Dendritic cell treated with granulocyte-macrophage colony-stimulating factor and Interleukin-4, amounts not matched to agents 40 ng/mL and 50 ng/mL, for 4 days (primary cell): ENCODE data around the gene MFNG.

ENCODE experiments used
- H3K27ac Mint-ChIP-seq: one replicate; pipeline ENCODE4 v1.8.0; 2022; ENCODE audit warnings: mild to moderate bottlenecking, mixed read lengths
- H3K27me3 Mint-ChIP-seq: one replicate; pipeline ENCODE4 v1.8.0; 2022; ENCODE audit warnings: mild to moderate bottlenecking, mixed read lengths
- H3K36me3 Mint-ChIP-seq: one replicate; pipeline ENCODE4 v1.8.0; 2022; ENCODE audit warnings: low read depth, mixed read lengths
- H3K4me1 Mint-ChIP-seq: one replicate; pipeline ENCODE4 v1.8.0; 2022; ENCODE audit warnings: low read depth, mixed read lengths
- H3K4me3 Mint-ChIP-seq: one replicate; pipeline ENCODE4 v1.8.0; 2022; ENCODE audit warnings: mild to moderate bottlenecking, moderate library complexity, mixed read lengths
- H3K9me3 Mint-ChIP-seq: one replicate; pipeline ENCODE4 v1.8.0; 2022; ENCODE audit warnings: mixed read lengths
- intact Hi-C: fragments of 100-400 bp; cut with micrococcal nuclease; formaldehyde crosslinking; loops from one replicate; pipeline ENCODE4 v1.15.0; 2022

The MFNG gene

DNA sequence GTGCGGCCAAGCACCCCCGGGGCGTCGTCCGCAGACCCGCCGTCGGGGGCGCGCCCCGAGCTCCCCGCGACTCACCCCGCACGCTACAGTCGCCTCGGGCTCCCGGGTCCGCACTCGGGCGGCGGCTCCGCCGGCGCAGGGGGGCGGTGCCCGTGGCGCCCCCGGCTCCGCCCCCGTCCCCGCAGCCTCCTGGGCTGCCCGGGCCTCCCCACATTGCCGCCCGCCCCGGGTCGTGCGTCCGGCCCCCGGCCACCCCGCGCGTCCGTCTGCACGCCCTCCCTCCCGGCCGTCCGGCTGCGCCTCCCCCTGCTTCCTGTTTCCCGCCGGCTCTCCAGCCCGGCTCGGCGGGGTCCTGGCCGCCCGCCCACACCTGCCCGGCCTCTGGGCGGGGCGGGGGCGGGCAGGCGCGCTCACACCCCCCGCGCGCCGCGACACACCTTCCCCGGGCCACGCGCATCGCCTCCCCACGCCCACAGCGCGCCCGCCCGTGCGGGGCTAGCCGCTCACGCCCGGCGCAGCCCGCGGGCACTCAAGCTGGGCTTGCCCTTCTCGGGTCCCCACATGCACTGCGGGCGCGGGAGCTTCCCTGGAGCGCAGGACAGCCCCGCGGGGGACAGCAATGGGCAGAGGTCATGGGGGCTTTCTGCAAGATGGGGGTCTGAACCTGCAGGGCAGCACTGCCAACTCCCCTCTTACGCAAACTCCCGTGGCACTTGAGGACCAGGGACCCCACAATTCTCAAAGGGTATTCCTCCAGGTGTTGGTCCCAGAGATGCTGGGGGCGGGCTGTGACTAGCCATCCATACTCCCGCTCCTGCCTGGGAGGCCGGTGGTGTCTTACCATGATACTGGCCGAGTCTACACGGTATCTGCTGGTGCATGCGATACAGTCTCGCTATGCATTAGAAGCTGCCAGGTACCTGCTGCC is 33.3 kb upstream of the MFNG start, which contains the start of gene CARD10:
Gene CARD10 (minus strand): TSS at position 148 of the 928 bp plus-strand sequence. CDS start 215 bp downstream, outside the sequence.
- intact Hi-C loops = no loop called here
- H3K27ac Mint-ChIP-seq = no peak within 1 kb of the TSS
- no peaks in the 10 kb centered on the region for H3K36me3 Mint-ChIP-seq
- H3K9me3 Mint-ChIP-seq = no peaks in the 10 kb centered on the region
- peaks cover 21% of the 10 kb centered on the region for H3K4me1 Mint-ChIP-seq
- peaks cover 75% of the 10 kb centered on the region for H3K27me3 Mint-ChIP-seq
- H3K4me3 Mint-ChIP-seq = peak within 1 kb of the TSS; percentile 75

- H3K4me3 Mint-ChIP-seq = peak overlapping the region; percentile 22
- no peaks in the 10 kb centered on the region for H3K9me3 Mint-ChIP-seq
- H3K27ac Mint-ChIP-seq = no peak overlapping the region
- H3K27me3 Mint-ChIP-seq = peaks cover 74% of the 10 kb centered on the region
- no peaks in the 10 kb centered on the region for H3K36me3 Mint-ChIP-seq
- intact Hi-C loops = no loop called here
- peaks cover 21% of the 10 kb centered on the region for H3K4me1 Mint-ChIP-seq
These were observed 32.5 kb upstream of the MFNG start for GRCh38 chr22:37518509-37519267.

DNA sequence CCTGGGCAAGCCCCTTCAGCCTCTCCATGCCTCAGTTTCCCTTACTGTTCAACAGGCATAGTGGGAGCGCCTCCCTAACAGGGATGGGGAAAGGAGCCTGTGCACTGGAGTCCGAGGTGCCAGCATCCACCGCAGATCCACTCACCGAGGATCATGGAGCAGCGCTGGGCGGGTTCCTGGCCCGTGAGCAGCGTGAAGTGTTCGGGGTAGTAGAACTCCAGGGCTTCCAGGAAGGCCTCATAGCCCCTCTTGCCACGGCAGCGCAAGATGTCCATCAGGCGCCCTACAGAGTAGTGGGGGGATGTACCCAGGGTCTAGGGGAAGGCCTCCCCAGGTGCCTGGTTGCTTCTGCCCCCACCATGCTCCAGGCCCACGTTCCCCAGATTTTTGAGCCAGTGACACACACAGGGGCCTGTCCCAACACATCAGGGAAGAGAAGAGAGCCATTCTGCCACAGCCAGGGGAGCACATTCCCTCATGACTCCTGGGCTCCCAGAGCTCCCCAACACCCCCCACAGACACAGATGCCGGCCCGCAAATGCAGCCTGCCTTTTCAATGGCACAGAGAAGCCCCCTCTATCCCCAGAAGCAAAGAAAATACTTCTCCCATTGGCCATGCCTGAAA is 31.8 kb upstream of the MFNG start:
- H3K36me3 Mint-ChIP-seq = no peaks in the 10 kb centered on the region
- intact Hi-C loops = no loop called here
- H3K4me3 Mint-ChIP-seq = no peak overlapping the region
- H3K27ac Mint-ChIP-seq = no peak overlapping the region
- no peaks in the 10 kb centered on the region for H3K9me3 Mint-ChIP-seq
- H3K27me3 Mint-ChIP-seq = peaks cover 74% of the 10 kb centered on the region
- H3K4me1 Mint-ChIP-seq = peaks cover 21% of the 10 kb centered on the region

GRCh38 chr22:37516456-37516855 is 30.3 kb upstream of the MFNG start:
- intact Hi-C loops = no loop called here
- Mint-ChIP-seq H3K36me3 (no peaks in the 10 kb centered on the region), H3K27me3 (peaks cover 67% of the 10 kb centered on the region), H3K4me1 (peaks cover 17% of the 10 kb centered on the region), H3K27ac (no peak overlapping the region), H3K4me3 (no peak overlapping the region), H3K9me3 (no peaks in the 10 kb centered on the region)

DNA sequence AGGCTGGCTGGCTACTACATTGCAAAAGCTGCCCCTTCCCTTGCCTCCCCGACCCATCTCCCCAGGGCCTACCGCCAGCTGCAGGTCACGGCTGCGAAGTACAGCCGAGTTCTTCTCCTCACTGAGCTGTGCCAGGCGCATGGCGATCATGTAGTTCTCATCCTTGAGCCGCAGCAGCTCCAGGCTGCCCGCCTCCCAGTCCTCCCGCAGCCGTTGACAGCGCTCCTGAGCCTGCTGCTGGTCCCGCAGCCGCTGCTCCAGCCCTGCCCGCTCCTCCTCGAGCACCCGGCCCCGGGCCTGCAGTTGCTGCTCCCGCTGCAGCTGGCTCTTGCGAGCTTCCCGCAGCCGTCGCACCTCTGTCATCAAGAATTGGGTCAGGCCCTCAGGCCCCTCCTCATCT is 29.7 kb upstream of the MFNG start:
- Mint-ChIP-seq H3K4me3 (no peak overlapping the region), H3K36me3 (no peaks in the 10 kb centered on the region), H3K27ac (no peak overlapping the region), H3K9me3 (no peaks in the 10 kb centered on the region), H3K27me3 (peaks cover 63% of the 10 kb centered on the region), H3K4me1 (peaks cover 17% of the 10 kb centered on the region)
- intact Hi-C loops = no loop called here

- Mint-ChIP-seq H3K36me3 (no peaks in the 10 kb centered on the region), H3K4me1 (peaks cover 10% of the 10 kb centered on the region), H3K9me3 (no peaks in the 10 kb centered on the region), H3K27me3 (peaks cover 60% of the 10 kb centered on the region), H3K27ac (no peak overlapping the region), H3K4me3 (no peak overlapping the region)
- intact Hi-C loops = no loop called here
These were observed 28.4 kb upstream of the MFNG start for GRCh38 chr22:37514526-37515051.

DNA sequence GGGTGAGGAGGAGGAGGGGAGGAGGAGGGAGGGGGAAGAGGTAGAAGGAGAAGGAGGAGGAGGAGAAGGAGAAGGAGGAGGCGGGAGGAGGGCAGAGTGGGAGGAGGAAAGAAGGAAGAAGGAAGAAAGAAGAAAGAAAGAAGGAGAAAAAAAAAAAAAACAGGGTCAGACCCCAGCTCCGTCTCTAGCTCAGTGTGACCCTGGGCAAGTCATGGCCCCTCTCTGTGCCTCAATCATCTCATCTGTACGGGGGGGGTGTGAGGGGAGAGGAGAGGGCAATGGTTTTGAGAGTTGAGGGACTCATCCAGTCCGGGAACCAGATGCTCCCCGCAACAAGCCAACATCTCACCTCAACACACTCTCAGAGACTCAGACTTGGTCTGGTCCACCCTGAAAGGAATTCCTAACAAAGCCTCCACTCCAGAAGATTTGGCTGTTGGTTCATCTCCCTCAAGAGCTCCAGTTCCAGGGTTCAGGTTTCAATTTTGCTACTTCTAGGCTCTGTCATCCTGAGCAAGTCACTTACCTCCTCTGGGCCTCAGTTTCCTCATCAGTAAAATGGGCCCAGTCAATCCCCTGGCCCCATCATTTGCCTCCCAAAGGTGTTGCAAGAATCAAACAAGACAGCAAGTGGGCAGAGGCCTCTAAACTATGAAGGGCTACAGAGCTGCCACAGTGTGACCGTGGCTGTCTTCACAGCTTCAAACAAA is 25.4 kb upstream of the MFNG start:
- no peak overlapping the region for H3K4me3 Mint-ChIP-seq
- no peak overlapping the region for H3K27ac Mint-ChIP-seq
- intact Hi-C loops = no loop called here

DNA sequence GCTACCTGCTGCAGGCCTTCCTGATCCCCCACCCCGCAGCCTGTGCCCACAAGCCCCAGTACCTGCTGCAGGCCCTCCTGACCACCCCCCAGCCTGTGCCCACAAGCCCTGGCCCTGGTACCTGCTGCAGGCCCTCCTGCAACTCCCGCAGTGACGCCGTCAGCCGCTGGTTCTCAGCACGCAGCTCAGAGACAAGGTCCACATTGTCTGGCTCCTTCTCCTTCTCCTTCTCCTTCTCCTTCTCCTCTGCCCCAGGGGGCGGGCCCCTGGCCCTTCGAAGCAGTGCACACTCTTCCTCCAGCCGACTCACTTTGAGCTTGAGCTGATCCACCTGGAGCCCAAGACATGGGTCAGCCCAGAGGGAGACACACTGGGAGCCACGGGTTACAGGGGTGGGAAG is 23.9 kb upstream of the MFNG start:
- intact Hi-C loops = no loop called here
- Mint-ChIP-seq H3K4me3 (no peak overlapping the region), H3K4me1 (peaks cover 14% of the 10 kb centered on the region), H3K27me3 (peaks cover 40% of the 10 kb centered on the region), H3K27ac (no peak overlapping the region), H3K9me3 (no peaks in the 10 kb centered on the region), H3K36me3 (no peaks in the 10 kb centered on the region)

More for the DNA sequence above, 25.4 kb upstream of the MFNG start:
- Mint-ChIP-seq H3K9me3 (no peaks in the 10 kb centered on the region), H3K4me1 (peaks cover 8% of the 10 kb centered on the region), H3K27me3 (peaks cover 53% of the 10 kb centered on the region), H3K36me3 (no peaks in the 10 kb centered on the region)

DNA sequence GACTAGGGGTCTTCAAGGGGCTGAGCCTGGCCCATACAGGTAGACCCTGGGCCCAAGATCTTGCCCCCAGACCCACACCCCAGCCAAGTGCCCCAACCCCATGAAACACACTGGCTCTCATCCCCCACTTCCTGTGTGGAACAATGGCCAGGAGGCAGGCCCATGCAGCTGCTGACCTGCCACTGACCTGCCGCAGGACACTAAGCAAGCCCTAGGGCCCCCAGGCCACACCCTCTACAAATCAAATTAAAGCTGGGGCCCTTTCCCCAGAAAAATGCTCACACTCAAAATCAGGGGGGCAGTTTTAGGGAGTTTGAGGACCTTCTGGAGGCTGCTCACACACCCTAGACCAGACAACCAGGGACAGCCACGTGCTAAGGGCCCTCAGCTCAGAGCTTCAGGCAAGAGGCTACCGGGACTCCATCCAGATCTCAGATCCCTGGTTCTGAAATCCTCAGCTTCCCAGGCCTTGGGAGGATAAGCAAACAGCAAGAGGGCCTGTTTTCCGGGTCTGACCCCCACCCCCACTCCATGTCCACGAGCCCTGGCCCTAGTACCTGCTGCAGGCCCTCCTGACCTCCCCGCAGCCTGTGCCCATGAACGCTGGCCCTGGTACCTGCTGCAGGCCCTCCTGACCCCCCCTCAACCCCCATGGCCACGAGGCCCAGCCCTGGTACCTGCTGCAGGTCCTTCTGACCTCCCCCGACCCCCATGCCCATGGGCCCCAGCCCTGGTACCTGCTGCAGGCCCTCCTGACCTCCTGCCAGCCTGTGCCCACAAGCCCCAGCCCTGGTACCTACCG is 23.1 kb upstream of the MFNG start:
- H3K27me3 Mint-ChIP-seq = peaks cover 37% of the 10 kb centered on the region
- no peak overlapping the region for H3K4me3 Mint-ChIP-seq
- peak overlapping the region; percentile 55 for H3K27ac Mint-ChIP-seq
- peaks cover 18% of the 10 kb centered on the region for H3K4me1 Mint-ChIP-seq
- H3K9me3 Mint-ChIP-seq = no peaks in the 10 kb centered on the region
- intact Hi-C loops = no loop called here
- no peaks in the 10 kb centered on the region for H3K36me3 Mint-ChIP-seq

DNA sequence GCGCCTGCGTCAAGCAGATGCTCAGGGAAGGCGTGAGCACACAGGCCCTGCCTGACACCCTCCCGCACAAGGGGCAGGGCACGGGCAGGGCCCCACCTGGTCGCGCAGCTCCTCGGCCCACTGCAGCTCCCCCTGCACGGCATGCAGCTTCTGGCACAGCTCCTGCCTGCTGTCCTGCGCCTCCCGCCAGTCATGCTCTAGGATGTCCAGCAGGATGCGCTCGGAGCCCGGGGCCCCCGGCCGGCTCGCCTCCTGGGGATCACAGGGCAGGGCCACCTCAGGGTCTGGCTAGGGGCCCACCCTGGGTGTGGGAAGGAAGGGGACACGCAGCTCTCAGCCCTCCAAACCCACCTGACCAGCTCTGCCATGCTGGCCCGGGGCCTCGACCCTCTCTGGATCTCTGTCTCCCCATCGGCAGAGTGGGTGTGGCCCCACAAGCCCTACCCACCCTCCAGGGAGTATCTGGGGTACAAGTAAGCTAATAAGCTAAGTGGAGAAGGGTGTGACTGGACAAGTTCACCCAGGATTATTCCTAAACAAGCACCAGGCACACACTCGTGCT is 22.3 kb upstream of the MFNG start:
- intact Hi-C loops = no loop called here
- peaks cover 25% of the 10 kb centered on the region for H3K4me1 Mint-ChIP-seq
- peak overlapping the region; percentile 55 for H3K27ac Mint-ChIP-seq
- no peaks in the 10 kb centered on the region for H3K36me3 Mint-ChIP-seq
- no peaks in the 10 kb centered on the region for H3K9me3 Mint-ChIP-seq
- H3K4me3 Mint-ChIP-seq = no peak overlapping the region
- H3K27me3 Mint-ChIP-seq = peaks cover 39% of the 10 kb centered on the region

GRCh38 chr22:37507731-37508130 is 21.5 kb upstream of the MFNG start:
- H3K9me3 Mint-ChIP-seq = no peaks in the 10 kb centered on the region
- peaks cover 39% of the 10 kb centered on the region for H3K27me3 Mint-ChIP-seq
- H3K27ac Mint-ChIP-seq = no peak overlapping the region
- H3K4me3 Mint-ChIP-seq = no peak overlapping the region
- H3K36me3 Mint-ChIP-seq = no peaks in the 10 kb centered on the region
- peaks cover 28% of the 10 kb centered on the region for H3K4me1 Mint-ChIP-seq
- intact Hi-C loops = no loop called here

DNA sequence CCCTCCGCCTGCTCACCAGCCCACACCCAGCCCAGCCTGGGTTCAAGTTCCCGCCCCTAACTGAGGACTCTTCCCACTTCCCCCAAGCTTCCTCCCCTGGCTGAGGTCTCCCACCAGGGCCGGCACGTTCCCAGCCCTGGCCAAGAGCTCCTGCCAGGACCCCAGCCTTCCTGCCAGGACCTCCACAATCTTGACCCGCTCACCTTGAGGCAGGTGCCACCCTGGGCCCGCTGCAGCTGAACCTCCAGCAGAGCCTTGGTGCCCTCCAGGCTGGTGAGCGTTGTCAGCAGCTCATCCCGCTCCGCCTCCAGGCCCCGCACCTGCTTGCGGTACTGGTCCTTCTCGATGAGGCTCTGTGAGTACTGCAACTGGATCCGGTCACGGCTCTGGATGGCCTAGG is 19.8 kb upstream of the MFNG start:
- no peaks in the 10 kb centered on the region for H3K9me3 Mint-ChIP-seq
- intact Hi-C loops = no loop called here
- H3K27ac Mint-ChIP-seq = no peak overlapping the region
- H3K27me3 Mint-ChIP-seq = peaks cover 45% of the 10 kb centered on the region
- H3K4me1 Mint-ChIP-seq = peaks cover 39% of the 10 kb centered on the region
- H3K36me3 Mint-ChIP-seq = no peaks in the 10 kb centered on the region
- no peak overlapping the region for H3K4me3 Mint-ChIP-seq
